HEK293 (cell line): ENCODE results near the gene YY1AP1.

Experiments
- BCL11B ChIP-seq: fragments of 450-650 bp; formaldehyde crosslinking; IDR thresholded peaks from 2 replicates; pipeline ENCODE4 v1.5.1; 2016; ENCODE audit warnings: low read depth, missing biosample characterization, missing genetic modification characterization
- EGR2 ChIP-seq: fragments of 450-650 bp; formaldehyde crosslinking; IDR thresholded peaks from 2 replicates; pipeline ENCODE4 v1.5.1; 2016; ENCODE audit warnings: low read depth, missing biosample characterization, missing genetic modification characterization
- GLI2 ChIP-seq: fragments of 450-650 bp; formaldehyde crosslinking; IDR thresholded peaks from 2 replicates; pipeline ENCODE4; 2017; ENCODE audit warnings: missing biosample characterization, missing genetic modification characterization, low read depth, borderline replicate concordance
- HOXC10 ChIP-seq: sonication (generic); formaldehyde crosslinking; IDR thresholded peaks from 2 replicates; pipeline ENCODE4 v1.8.1; 2023; ENCODE audit warnings: mild to moderate bottlenecking, missing genetic modification reagents
- KLF10 ChIP-seq: fragments of 450-650 bp; IDR thresholded peaks from 2 replicates; pipeline ENCODE4 v1.5.1; 2018; ENCODE audit warnings: missing biosample characterization, mild to moderate bottlenecking, missing genetic modification characterization
- KLF7 ChIP-seq: fragments of 450-650 bp; formaldehyde crosslinking; IDR thresholded peaks from 2 replicates; pipeline ENCODE4 v1.5.1; 2016; ENCODE audit warnings: missing biosample characterization, missing genetic modification characterization, borderline replicate concordance
- PRDM1 ChIP-seq: fragments of 450-650 bp; formaldehyde crosslinking; IDR thresholded peaks from 2 replicates; pipeline ENCODE4; 2016; ENCODE audit warnings: missing biosample characterization, missing genetic modification characterization
- REPIN1 ChIP-seq: fragments of 450-650 bp; formaldehyde crosslinking; IDR thresholded peaks from 2 replicates; pipeline ENCODE4 v1.5.1; 2017; ENCODE audit warnings: missing biosample characterization, missing genetic modification characterization, low read depth
- YY2 ChIP-seq: fragments of 450-650 bp; formaldehyde crosslinking; IDR thresholded peaks from 2 replicates; pipeline ENCODE4 v1.5.1; 2016; ENCODE audit warnings: missing biosample characterization, missing genetic modification characterization
- ZBTB17 ChIP-seq: fragments of 450-650 bp; formaldehyde crosslinking; IDR thresholded peaks from 2 replicates; pipeline ENCODE4 v1.5.1; 2016; ENCODE audit warnings: missing biosample characterization, missing genetic modification characterization
- ZBTB8A ChIP-seq: fragments of 450-650 bp; formaldehyde crosslinking; IDR thresholded peaks from 2 replicates; pipeline ENCODE4 v1.5.1; 2016; ENCODE audit warnings: missing biosample characterization, missing genetic modification characterization
- ZNF16 ChIP-seq: fragments of 450-650 bp; formaldehyde crosslinking; IDR thresholded peaks from 2 replicates; pipeline ENCODE4 v1.5.1; 2016; ENCODE audit warnings: low read depth, missing biosample characterization, missing genetic modification characterization
- ZNF174 ChIP-seq: fragments of 450-650 bp; formaldehyde crosslinking; IDR thresholded peaks from 2 replicates; pipeline ENCODE4 v1.5.0; 2017; ENCODE audit warnings: missing biosample characterization, mild to moderate bottlenecking, missing genetic modification characterization
- ZNF2 ChIP-seq: fragments of 450-650 bp; formaldehyde crosslinking; IDR thresholded peaks from 2 replicates; pipeline ENCODE4 v1.5.1; 2016; ENCODE audit warnings: missing biosample characterization, missing genetic modification characterization
- ZNF24 ChIP-seq: fragments of 450-650 bp; formaldehyde crosslinking; IDR thresholded peaks from 2 replicates; pipeline ENCODE4 v1.5.1; 2016; ENCODE audit warnings: missing biosample characterization, missing genetic modification characterization
- ZNF292 ChIP-seq: fragments of 450-650 bp; formaldehyde crosslinking; IDR thresholded peaks from 2 replicates; pipeline ENCODE4 v1.5.1; 2016; ENCODE audit warnings: low read depth, missing biosample characterization, missing genetic modification characterization, borderline replicate concordance
- ZNF311 ChIP-seq: fragments of 450-650 bp; formaldehyde crosslinking; IDR thresholded peaks from 2 replicates; pipeline ENCODE4 v1.5.1; 2017; ENCODE audit warnings: missing biosample characterization, missing genetic modification characterization, borderline replicate concordance
- ZNF404 ChIP-seq: fragments of 450-650 bp; formaldehyde crosslinking; IDR thresholded peaks from 2 replicates; pipeline ENCODE4 v1.5.1; 2017; ENCODE audit warnings: missing biosample characterization, missing genetic modification characterization
- ZNF473 ChIP-seq: fragments of 450-650 bp; formaldehyde crosslinking; IDR thresholded peaks from 2 replicates; pipeline ENCODE4 v1.5.1; 2017; ENCODE audit warnings: missing biosample characterization, missing genetic modification characterization
- ZNF514 ChIP-seq: fragments of 450-650 bp; formaldehyde crosslinking; IDR thresholded peaks from 2 replicates; pipeline ENCODE4 v1.5.1; 2016; ENCODE audit warnings: missing biosample characterization, missing genetic modification characterization
- ZNF549 ChIP-seq: fragments of 450-650 bp; IDR thresholded peaks from 2 replicates; pipeline ENCODE4 v1.5.1; 2018; ENCODE audit warnings: missing biosample characterization, missing genetic modification characterization, mild to moderate bottlenecking, inconsistent platforms, moderate library complexity
- ZNF596 ChIP-seq: fragments of 450-650 bp; IDR thresholded peaks from 2 replicates; pipeline ENCODE4 v1.5.0; 2018; ENCODE audit warnings: missing biosample characterization, mild to moderate bottlenecking, missing genetic modification characterization, moderate library complexity
- ZNF623 ChIP-seq: fragments of 450-650 bp; formaldehyde crosslinking; IDR thresholded peaks from 2 replicates; pipeline ENCODE4 v1.5.1; 2016; ENCODE audit warnings: missing biosample characterization, missing genetic modification characterization
- ZNF629 ChIP-seq: fragments of 450-650 bp; formaldehyde crosslinking; IDR thresholded peaks from 2 replicates; pipeline ENCODE4 v1.5.1; 2017; ENCODE audit warnings: missing biosample characterization, missing genetic modification characterization
- ZNF776 ChIP-seq: fragments of 450-650 bp; formaldehyde crosslinking; IDR thresholded peaks from 2 replicates; pipeline ENCODE4 v1.5.0; 2017; ENCODE audit warnings: missing biosample characterization, missing genetic modification characterization, borderline replicate concordance
- ZNF837 ChIP-seq: fragments of 450-650 bp; formaldehyde crosslinking; IDR thresholded peaks from 2 replicates; pipeline ENCODE4 v1.5.1; 2016; ENCODE audit warnings: missing biosample characterization, missing genetic modification characterization
- ZNF843 ChIP-seq: fragments of 450-650 bp; formaldehyde crosslinking; IDR thresholded peaks from 2 replicates; pipeline ENCODE4 v1.5.1; 2016; ENCODE audit warnings: missing biosample characterization, missing genetic modification characterization
- TF ChIP-seq, protein P1 (sequence below): fragments of 450-650 bp; formaldehyde crosslinking; IDR thresholded peaks from 2 replicates; pipeline ENCODE4; 2016; ENCODE audit warnings: missing biosample characterization, missing genetic modification characterization
- TF ChIP-seq, protein P2 (sequence below): fragments of 450-650 bp; IDR thresholded peaks from 2 replicates; pipeline ENCODE4 v1.5.1; 2018; ENCODE audit warnings: missing biosample characterization, missing genetic modification characterization
- TF ChIP-seq, protein P3 (sequence below): fragments of 450-650 bp; formaldehyde crosslinking; IDR thresholded peaks from 2 replicates; pipeline ENCODE4 v1.5.1; 2017; ENCODE audit warnings: missing biosample characterization, missing genetic modification characterization
- TF ChIP-seq, protein P4 (sequence below): fragments of 450-650 bp; formaldehyde crosslinking; optimal IDR thresholded peaks from 2 replicates; pipeline ENCODE3; 2016; ENCODE audit warnings: missing biosample characterization, mild to moderate bottlenecking, missing genetic modification characterization
- TF ChIP-seq, protein P5 (sequence below): fragments of 450-650 bp; formaldehyde crosslinking; IDR thresholded peaks from 2 replicates; pipeline ENCODE4 v1.5.1; 2016; ENCODE audit warnings: missing biosample characterization, missing genetic modification characterization
- TF ChIP-seq, protein P6 (sequence below): fragments of 450-650 bp; formaldehyde crosslinking; IDR thresholded peaks from 2 replicates; pipeline ENCODE4 v1.5.1; 2016; ENCODE audit warnings: missing biosample characterization, missing genetic modification characterization

YY1AP1 gene

DNA sequence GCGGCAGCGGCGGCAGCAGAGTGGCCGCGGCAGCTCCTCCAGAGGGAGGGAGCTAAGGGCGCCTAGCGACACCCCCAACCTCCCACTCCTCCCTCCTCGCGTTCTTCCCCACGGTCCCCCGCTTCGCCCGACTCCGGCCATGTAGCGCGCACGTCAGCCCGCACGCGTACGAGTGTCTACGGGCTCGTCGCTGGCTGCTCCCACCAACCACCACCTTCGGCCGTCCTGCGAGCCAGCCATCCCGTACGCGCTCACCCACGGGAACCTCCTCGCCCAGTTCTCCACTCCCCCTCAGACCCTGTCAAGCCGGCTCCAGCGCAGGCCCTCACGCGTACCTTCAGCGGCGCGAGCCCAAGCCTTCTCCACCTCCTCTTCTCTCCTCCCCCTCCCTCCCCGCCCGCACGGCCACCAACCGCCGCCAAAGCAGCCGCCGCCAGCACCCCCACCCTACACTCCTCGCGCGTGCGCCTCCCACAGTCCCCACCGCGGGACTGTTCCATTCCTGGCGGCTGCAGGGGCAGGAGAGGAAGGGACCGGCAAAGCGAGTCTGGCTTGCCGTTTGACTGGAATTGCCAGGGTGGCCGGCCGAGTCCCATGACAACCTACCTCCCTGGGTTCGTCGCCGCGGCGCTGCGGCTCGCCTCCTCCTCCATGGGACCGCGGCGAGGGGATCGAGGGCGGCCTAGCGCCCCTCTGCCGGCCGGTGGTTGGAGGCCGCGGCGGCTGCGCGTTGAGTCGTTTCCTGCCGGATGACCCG is at the start of gene YY1AP1 (continued):
- TF ChIP-seq REPIN1 = 0 out of 2 replicates have a peak, but pooled peaks have one; percentile 43
- 0 out of 2 replicates have a peak, but pooled peaks have one; percentile 46 for TF ChIP-seq KLF10 (tag by site-specific recombination)
- TF ChIP-seq ZNF629 (tag by site-specific recombination) = peak; percentile 74
- TF ChIP-seq ZNF596 = no peak
- TF ChIP-seq, protein P1, sequence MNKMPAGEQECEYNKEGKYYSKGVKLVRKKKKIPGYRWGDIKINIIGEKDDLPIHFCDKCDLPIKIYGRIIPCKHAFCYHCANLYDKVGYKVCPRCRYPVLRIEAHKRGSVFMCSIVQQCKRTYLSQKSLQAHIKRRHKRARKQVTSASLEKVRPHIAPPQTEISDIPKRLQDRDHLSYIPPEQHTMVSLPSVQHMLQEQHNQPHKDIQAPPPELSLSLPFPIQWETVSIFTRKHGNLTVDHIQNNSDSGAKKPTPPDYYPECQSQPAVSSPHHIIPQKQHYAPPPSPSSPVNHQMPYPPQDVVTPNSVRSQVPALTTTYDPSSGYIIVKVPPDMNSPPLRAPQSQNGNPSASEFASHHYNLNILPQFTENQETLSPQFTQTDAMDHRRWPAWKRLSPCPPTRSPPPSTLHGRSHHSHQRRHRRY (tag by site-specific recombination) = peak; percentile 31; the same call in 1 of the 2 replicates
- TF ChIP-seq ZNF837 (tag by site-specific recombination) = no peak
- TF ChIP-seq ZBTB17 (tag by site-specific recombination) = peak; percentile 79
- no peak for TF ChIP-seq ZNF776 (tag by site-specific recombination)
- no peak for TF ChIP-seq KLF7 (tag by site-specific recombination)
- TF ChIP-seq HOXC10 (CRISPR knock-in tag) = no peak
- TF ChIP-seq EGR2 (tag by site-specific recombination) = peak; percentile 98
- no peak for TF ChIP-seq ZNF16 (tag by site-specific recombination)
- no peak for TF ChIP-seq ZNF404 (tag by site-specific recombination)
- peak; percentile 34; the same call in 1 of the 2 replicates for TF ChIP-seq ZNF24
- TF ChIP-seq, protein P2, sequence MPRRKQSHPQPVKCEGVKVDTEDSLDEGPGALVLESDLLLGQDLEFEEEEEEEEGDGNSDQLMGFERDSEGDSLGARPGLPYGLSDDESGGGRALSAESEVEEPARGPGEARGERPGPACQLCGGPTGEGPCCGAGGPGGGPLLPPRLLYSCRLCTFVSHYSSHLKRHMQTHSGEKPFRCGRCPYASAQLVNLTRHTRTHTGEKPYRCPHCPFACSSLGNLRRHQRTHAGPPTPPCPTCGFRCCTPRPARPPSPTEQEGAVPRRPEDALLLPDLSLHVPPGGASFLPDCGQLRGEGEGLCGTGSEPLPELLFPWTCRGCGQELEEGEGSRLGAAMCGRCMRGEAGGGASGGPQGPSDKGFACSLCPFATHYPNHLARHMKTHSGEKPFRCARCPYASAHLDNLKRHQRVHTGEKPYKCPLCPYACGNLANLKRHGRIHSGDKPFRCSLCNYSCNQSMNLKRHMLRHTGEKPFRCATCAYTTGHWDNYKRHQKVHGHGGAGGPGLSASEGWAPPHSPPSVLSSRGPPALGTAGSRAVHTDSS (tag by site-specific recombination) = peak; percentile 49
- TF ChIP-seq ZNF174 = no peak
- no peak for TF ChIP-seq ZNF549
- TF ChIP-seq, protein P3, sequence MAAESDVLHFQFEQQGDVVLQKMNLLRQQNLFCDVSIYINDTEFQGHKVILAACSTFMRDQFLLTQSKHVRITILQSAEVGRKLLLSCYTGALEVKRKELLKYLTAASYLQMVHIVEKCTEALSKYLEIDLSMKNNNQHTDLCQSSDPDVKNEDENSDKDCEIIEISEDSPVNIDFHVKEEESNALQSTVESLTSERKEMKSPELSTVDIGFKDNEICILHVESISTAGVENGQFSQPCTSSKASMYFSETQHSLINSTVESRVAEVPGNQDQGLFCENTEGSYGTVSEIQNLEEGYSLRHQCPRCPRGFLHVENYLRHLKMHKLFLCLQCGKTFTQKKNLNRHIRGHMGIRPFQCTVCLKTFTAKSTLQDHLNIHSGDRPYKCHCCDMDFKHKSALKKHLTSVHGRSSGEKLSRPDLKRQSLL (tag by site-specific recombination) = peak; percentile 89; the same call in 1 of the 2 replicates
- TF ChIP-seq ZNF311 (tag by site-specific recombination) = no peak
- TF ChIP-seq GLI2 (tag by site-specific recombination) = no peak
- peak; percentile 9 for TF ChIP-seq ZNF843 (tag by site-specific recombination)
- TF ChIP-seq, protein P4, sequence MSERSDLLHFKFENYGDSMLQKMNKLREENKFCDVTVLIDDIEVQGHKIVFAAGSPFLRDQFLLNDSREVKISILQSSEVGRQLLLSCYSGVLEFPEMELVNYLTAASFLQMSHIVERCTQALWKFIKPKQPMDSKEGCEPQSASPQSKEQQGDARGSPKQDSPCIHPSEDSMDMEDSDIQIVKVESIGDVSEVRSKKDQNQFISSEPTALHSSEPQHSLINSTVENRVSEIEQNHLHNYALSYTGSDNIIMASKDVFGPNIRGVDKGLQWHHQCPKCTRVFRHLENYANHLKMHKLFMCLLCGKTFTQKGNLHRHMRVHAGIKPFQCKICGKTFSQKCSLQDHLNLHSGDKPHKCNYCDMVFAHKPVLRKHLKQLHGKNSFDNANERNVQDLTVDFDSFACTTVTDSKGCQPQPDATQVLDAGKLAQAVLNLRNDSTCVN (tag by site-specific recombination) = peak; percentile 100
- no peak for TF ChIP-seq ZNF623 (tag by site-specific recombination)
- peak; percentile 79 for TF ChIP-seq YY2 (tag by site-specific recombination)
- no peak for TF ChIP-seq ZNF473 (tag by site-specific recombination)
- TF ChIP-seq ZNF2 = peak; percentile 91
- TF ChIP-seq, protein P5, sequence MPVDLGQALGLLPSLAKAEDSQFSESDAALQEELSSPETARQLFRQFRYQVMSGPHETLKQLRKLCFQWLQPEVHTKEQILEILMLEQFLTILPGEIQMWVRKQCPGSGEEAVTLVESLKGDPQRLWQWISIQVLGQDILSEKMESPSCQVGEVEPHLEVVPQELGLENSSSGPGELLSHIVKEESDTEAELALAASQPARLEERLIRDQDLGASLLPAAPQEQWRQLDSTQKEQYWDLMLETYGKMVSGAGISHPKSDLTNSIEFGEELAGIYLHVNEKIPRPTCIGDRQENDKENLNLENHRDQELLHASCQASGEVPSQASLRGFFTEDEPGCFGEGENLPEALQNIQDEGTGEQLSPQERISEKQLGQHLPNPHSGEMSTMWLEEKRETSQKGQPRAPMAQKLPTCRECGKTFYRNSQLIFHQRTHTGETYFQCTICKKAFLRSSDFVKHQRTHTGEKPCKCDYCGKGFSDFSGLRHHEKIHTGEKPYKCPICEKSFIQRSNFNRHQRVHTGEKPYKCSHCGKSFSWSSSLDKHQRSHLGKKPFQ (tag by site-specific recombination) = no peak
- no peak for TF ChIP-seq ZNF292
- TF ChIP-seq, protein P6, sequence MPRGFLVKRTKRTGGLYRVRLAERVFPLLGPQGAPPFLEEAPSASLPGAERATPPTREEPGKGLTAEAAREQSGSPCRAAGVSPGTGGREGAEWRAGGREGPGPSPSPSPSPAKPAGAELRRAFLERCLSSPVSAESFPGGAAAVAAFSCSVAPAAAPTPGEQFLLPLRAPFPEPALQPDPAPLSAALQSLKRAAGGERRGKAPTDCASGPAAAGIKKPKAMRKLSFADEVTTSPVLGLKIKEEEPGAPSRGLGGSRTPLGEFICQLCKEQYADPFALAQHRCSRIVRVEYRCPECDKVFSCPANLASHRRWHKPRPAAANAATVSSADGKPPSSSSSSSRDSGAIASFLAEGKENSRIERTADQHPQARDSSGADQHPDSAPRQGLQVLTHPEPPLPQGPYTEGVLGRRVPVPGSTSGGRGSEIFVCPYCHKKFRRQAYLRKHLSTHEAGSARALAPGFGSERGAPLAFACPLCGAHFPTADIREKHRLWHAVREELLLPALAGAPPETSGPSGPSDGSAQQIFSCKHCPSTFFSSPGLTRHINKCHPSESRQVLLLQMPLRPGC (tag by site-specific recombination) = 0 out of 2 replicates have a peak, but pooled peaks have one; percentile 18
- no peak for TF ChIP-seq ZNF514 (tag by site-specific recombination)
- TF ChIP-seq ZBTB8A (tag by site-specific recombination) = peak; percentile 51; the same call in 1 of the 2 replicates
- 0 out of 2 replicates have a peak, but pooled peaks have one; percentile 59 for TF ChIP-seq BCL11B (tag by site-specific recombination)
- TF ChIP-seq PRDM1 (tag by site-specific recombination) = no peak
